Stimulated activated CD8-positive, alpha-beta memory T cell treated with anti-CD3 and anti-CD28 coated beads, Interleukin-12 subunit alpha, Interleukin-12 subunit beta, amount 100 ng/mL, for 24 hours (primary cell): ENCODE measurements around the gene C8G.

Experiments used
- DNase-seq: peaks from one replicate; pipeline ENCODE4 v3.0.0-alpha.2; 2020; ENCODE audit errors: extremely low read depth

The C8G gene

DNA sequence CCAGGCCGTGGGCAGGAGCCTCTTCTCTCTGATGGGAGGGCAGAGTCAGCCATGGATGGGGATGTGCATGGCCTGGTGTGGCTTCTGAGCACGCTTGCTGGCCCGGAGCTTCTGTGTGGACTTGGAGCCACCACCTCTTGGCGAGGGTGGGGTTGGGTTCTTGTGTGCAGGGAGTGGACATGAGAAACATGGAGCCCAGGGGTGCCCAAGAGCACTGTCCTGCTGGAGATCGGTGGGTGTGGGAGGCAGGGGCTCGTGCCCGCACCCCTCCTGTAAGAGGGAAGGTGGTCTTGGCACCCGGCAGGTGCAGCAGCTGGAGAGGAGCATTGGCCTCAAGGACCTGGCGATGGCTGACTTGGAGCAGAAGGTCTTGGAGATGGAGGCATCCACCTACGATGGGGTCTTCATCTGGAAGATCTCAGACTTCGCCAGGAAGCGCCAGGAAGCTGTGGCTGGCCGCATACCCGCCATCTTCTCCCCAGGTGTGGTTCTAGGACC, 24.3 kb upstream of the C8G start:
- no peak for DNase-seq

DNA sequence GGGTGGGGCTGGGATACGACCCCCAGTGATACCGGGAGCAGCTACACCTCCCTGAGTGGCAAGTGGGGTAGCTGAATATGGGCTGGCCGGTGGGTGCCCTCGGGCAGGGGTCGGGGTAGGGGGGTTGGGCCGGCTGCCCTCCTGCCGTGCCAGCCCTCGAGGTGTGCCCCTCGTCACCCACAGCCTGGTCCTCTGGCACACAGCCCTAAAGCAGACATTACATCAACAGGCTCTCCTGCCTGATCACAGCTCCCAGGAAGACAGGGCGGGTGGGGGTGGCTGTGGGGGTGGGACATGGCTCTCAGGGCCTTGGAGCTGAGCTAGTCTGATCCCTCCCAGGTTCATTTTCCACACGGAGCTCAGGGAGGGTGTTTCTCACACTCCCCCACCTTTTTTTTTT, 23.7 kb upstream of the C8G start:
- DNase-seq = no peak

DNA sequence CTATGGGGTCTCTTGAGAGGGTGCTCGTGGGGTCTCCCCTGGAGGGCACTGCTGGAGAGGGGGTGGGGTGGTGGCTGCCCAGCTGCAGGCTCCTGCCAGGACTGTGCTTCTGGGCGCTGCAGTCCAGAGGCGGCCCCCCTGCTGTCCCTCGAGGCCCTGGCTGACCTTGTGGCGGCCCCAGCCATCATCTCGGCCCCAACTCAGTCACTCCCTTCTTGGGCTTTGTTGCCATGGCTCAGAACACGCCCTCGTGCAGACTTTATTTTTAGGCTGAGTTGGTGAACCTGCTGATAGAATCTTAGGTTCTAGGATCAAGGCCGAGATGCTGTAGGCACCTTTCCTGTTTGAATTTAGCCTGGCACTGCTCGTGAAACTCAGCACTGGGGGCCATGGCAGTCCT, 23.3 kb upstream of the C8G start:
- DNase-seq = no peak

DNA sequence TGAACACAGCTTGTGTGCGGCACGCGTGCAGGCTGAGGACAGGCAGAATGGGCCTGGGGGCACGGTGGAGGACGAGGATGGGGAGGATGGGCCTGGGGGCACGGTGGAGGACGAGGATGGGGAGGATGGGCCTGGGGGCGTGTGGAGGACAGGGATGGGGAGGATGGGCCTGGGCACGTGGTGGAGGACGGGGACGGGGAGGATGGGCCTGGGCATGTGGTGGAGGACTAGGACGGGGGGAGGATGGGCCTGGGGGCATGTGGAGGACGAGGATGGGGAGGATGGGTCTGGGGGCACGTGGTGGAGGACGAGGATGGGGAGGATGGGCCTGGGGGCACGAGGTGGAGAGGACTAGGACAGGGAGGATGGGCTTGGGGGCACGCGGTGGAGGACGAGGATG, 22.5 kb upstream of the C8G start:
- no peak for DNase-seq

DNA sequence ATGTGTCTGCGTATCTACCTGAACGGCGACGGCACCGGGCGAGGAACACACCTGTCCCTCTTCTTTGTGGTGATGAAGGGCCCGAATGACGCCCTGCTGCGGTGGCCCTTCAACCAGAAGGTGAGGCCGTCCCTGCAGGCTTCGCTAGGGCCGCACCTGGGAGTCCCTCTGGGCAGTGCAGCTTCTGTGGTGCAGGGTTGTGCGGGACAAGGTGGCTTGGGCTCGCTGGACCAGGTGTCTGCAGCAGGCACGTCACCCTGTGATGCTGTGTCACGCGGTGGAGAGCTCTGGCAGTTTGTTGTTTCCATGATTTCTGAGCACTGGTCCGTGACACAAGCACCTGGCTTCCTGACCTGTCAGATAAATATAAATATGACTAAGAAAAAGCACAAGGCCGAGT, 21.2 kb upstream of the C8G start:
- no peak for DNase-seq

DNA sequence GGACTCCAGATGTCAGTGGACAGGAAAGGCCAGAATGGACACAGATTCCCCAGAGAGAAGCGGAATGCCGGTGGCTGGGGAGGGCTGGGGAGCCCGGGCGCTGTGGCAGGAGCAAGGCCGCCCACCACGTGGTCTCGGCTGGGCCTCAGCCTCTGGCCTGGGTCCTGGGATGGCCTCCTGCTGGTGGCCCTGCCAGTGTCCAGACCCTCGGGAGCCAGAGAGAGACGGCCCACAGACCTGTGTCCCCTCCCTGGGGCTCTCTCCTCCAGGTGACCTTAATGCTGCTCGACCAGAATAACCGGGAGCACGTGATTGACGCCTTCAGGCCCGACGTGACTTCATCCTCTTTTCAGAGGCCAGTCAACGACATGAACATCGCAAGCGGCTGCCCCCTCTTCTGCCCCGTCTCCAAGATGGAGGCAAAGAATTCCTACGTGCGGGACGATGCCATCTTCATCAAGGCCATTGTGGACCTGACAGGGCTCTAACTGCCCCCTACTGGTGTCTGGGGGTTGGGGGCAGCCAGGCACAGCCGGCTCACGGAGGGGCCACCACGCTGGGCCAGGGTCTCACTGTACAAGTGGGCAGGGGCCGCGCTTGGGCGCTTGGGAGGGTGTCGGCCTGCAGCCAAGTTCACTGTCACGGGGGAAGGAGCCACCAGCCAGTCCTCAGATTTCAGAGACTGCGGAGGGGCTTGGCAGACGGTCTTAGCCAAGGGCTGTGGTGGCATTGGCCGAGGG, 19.5 kb upstream of the C8G start:
- DNase-seq = no peak

DNA sequence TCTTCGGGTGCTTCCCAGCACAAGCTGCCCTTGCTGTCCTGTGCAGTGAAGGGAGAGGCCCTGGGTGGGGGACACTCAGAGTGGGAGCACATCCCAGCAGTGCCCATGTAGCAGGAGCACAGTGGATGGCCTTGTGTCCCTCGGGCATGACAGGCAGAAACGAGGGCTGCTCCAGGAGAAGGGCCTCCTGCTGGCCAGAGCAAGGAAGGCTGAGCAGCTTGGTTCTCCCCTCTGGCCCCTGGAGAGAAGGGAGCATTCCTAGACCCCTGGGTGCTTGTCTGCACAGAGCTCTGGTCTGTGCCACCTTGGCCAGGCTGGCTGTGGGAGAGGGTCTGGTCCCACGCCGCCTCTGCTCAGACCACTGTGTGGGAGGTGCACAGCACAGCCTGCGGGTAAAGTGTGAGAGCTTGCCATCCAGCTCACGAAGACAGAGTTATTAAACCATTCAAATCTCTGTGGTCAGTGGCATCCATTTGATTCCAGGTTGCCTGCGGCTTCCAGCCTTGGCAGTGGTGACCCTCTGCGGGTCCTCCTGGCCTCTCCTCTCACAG, 18.8 kb upstream of the C8G start:
- DNase-seq = no peak

DNA sequence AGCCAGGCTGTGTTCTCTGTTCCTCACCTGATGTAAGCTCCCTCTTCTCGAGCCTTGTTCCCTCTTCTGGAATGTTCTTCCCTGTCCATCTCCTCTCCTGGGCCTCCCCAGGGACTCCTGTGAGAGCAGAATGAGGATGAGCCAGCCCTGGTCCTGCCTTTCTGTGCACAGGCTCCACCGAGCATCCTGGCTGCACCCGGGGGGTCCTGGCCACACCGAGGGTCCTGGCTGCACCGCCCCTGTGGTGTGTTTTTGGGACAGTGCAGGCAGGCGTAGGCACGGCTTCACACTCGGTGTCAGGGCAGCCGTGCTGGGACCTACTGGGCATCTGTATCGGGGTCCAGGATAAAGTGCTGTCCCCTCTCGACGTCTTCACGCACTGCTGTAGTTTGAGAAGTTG, 18.3 kb upstream of the C8G start:
- DNase-seq = no peak

DNA sequence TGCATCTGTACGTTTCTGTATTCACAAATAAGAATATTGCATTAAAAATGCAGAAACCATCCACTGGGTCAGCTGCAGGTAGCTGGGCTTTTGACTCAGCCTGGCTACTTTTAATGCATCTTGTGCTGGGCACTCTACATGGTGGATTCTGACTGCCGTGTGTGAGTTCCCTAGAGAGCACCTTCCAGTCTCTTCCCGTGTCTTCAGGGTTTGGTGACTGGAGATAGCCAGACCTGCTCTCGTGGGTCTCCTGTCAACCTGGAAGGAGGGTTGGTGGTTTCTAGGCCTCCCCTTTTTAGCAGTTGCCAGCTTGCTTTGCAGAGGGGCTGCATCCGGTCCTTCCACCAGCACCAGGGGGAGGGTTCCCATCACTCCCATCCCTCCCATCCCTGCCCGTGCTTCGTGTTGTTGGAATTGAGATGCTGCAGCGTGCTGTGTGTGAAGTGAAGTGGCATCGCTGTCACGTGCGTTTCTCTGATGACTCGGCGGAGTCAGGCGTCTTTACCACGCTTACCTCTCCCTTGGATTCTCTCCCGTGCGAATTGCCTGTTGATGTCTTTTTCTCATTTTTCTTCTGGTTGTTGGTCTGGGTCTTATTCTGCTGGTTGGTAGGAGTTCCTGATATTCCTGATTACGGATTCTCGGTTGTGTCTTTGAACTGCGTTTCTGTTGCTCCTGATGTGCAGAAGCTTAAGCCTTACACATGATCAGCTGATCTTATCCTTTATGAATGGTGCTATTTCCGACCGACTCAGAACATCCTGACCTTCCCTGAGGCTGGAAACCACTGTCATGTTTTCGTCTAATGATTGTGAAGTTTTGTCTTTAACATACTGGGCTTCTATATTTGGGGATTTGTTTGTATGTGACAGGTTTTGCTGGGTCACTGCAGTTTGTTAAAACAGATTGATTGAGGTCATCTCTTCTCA, 17.4 kb upstream of the C8G start:
- no peak for DNase-seq

DNA sequence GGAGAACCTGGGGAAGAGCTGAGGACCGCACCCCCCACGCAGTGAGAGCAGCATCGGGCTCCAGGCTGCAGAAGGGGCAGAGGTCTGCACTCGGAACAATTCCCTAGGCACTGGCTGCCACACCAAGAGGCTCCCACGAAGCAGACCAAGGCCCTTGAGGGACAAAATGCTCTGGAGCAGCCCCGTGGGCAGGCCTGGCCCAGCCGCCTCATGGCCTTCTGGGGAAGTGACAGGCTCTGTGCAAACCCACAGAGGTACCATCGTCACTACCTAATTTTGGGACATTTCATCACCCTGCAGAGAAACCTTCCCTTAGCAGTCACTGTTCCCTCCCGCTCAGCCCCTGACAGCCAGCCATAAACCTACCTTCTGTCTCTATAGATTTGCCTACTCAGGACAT, 16.5 kb upstream of the C8G start:
- no peak for DNase-seq

DNA sequence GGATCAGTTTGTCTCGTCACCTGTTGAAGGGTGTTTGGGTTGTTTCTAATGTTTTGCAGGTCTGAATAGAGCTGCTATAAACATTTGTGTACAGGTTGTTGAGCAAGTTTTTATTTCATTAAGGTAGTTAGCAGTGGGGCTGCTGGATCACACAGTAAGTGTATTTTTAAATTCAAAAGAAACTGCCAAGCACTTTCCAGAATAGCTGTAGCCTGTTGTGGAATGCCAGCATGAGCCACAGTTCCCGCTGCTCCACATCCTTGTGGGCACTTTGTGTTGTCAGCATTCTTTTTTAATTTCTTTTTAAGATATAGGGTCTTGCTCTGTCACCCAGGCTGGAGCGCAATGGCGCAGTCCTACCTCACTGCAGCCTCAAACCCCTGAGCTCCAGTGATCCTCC, 15.0 kb upstream of the C8G start:
- DNase-seq = no peak

DNA sequence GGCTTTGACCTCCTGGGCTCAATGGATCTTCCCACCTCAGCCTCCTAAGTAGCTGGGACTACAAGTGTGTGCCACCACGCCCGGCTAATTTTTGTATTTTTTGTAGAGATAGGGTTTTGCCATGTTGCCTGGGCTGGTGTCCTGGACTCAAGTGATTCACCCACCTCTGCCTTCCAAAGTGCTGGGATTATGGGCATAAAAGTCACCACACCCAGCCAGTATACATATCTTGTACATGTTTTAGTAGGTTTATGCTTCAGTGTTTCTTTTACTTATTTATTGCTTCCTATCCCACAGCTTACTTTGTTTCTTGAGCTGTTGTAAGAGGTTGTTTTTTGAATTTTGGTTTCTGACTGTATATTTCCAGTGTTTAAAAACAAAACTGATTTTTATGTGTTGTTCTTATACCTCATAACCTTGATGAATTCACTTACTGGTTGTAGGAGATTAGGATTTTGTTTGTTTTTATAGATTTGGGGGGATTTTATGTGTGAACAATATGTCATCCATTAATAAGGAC, 13.4 kb upstream of the C8G start:
- no peak for DNase-seq

DNA sequence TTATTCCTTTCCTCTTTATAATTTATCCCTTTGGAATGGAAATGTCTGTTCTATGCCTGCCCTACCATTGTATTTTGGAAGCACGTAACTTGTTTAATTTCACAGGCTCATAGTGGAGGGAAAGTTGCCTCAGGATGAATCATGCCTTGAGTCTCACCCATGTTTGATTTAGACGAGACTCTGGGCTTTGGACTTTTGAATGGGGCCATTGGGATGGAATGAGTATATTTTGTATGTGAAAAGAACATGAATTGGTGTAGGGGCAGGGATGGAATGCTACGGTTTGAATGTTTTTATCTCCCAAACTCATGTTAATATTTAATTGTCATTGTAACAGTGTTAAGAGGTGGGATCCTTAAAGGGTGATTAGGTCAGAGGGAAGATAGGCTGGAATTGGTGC, 10.8 kb upstream of the C8G start:
- no peak for DNase-seq

DNA sequence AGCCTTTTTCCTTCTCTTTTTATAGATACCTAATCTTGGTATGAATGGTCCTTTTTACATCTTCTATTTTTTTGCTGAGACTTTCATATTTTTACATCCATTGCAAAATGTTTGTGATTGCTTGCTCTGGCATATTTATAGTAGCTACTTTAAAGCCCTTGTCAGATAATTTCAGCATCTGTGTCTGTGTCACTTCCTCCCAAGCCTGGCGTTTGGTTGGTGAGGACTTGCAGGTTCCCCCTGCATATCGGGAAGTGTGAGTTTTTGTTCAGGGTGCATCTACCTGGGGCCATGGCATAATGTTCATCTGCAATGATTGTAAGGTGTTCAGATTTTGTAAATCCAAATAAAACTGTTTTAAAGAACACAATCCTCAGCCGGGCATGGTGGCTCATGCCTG, 9.4 kb upstream of the C8G start:
- DNase-seq = no peak

DNA sequence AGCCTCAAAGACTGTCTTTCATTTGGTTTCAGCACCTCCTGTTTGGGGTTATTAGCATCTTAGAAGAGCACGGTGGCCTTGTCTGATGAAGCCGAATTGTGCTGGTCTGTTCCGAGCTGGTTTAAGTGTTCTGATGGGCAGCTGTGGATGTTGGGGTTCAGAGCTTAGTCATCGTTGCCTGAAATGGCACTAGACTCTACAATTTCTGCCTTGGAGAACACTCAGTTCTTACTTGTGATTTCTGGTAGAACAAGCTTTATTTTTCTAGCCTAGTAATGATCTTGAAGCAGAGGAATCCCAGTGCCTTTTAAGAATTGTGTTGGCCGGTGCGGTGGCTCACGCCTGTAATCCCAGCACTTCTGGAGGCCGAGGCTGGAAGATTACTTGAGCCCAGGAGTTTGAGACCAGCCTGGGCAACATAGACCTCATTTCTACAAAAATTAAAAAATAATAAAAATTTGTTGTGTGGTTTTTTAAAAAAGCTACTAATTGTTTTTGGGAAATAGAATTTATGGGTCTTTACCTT, 8.3 kb upstream of the C8G start:
- DNase-seq = no peak

DNA sequence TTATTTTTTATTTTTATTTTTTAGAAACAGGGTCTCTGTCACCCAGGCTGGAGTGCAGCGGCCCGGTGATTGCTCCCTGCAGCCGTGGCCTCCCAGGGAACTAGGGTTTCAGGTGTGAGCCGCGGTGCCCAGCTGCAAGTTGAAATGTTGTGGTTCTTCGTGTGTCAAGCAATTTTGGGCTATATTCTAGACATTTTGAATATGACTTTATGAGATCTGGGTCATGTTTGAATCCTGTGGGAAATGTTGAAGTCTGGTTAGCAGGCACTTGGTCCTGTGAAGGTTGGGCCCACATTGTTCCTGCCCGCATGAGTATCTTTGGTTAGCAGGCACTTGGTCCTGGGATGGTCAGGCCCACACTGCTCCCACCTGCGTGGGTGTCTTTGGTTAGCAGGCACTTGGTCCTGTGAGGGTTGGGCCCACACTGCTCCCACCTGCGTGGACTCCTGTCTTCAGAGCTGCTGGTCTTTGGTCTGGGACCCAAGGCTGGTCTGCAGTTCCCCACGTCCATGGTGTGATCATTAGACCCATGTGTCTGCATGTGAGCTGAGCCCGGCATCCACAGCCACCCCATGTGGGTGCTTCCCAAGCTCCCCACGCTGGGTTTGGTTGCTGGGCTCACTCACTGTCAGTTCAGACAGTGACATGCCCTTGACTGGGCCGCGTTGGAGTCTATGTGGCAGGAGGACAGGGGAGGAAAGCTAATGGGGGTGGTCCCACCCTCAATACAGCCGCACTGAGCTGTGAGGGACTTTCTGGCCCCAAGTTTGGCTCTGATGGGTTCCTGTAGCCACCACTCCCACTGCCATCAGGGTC, 7.6 kb upstream of the C8G start:
- DNase-seq = no peak

DNA sequence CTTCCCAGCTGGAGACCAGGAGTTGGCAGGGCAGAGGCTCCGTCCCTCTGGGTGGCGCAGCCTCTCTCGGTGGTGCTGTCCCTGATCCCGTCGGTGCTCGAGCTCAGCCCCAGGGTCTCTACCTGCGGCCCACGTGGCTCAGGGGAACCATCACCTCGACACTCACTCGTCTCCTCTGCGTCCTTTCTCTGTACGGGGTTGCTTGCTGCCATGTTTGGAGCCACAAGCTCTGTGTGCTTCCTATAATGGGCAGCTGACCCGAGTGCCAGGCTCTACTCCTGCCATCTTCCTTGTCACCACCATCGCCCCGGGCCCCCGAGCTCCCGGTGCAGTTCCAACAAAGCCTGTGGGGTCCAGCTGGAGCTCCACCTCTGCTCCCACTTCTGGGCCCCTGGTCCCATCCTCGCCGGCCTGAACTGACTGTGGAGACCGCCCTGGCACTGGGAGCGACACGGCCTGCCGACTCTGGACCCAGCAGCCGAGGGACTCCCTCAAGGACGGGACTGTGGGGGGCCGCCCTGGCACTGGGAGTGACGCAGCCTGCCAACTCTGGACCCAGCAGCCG, 5.5 kb upstream of the C8G start:
- DNase-seq = no peak

DNA sequence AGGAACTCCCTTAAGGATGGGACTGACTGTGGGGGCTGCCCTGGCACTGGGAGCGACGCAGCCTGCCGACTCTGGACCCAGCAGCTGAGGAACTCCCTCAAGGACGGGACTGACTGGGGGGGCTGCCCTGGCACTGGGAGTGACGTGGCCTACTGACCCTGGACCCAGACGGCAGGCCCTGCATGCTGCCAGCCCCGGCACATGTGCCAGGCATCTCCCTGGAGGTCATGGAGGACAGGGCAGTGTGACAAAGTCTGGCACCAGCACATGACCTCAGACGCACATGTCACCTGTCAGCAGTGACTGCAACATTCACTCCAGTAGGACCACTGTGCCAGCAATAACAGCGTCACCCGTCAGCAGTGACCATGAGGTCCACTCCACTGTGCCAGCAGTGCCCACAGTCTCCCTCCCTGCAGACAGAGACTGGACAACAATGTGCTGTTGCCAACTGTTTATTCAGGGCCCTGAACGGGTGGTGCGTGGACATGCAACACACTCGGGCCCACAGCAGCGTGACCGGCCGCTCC, 5.0 kb upstream of the C8G start:
- no peak for DNase-seq

DNA sequence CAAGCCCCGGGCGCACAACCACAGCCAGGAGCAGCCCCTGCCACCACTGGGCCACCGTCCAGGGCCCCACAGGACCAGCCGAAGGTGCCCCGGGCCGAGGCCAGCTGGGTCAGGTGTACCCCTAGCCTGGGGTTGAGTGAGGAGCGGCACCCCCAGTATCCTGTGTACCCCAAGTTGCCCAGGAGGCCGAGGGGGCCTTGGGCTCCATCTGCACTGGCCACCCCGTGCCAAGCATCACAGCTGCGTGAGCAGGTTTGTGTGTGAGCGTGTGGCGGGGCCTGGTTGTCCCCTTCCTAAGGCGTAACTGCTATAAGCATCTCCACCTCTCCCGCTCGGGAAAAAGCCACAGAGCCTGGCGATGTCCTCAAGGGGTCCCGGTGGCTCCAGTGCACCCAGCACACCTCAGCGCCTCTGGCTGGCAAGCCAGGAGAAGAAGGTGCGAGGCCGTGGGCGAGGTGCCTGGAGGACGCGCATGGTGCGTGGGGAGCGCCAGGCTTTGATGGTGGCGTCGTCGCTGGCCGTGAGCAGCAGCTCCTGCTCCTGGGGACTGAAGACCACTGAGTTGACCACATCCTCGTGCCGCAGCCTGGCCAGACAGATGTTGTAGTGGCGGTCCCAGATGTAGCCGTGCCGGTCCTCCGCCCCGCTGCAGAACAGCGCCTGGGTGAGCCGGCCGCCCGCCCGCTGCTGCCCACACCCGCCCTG, 4.4 kb upstream of the C8G start:
- DNase-seq = no peak
